A549 (cell line): ENCODE measurements around the gene NOS1.

Experiments
- EHF ChIP-seq: fragments of 250-450 bp; sonication (Bioruptor Pico); IDR thresholded peaks from 2 replicates; pipeline ENCODE4 v1.5.0; 2020; ENCODE audit warnings: mild to moderate bottlenecking
- JUN ChIP-seq, 2 experiments: fragments of >200 bp; sonication (Bioruptor Twin); formaldehyde crosslinking; IDR thresholded peaks; 2 replicates in 1 of 2; 3 replicates in 1 of 2; pipeline ENCODE4 v1.6.1; 2016 to 2017
- JUNB ChIP-seq: fragments of >200 bp; sonication (Bioruptor Twin); formaldehyde crosslinking; IDR thresholded peaks from 2 replicates; pipeline ENCODE4 v1.6.1; 2016
- POLR2A ChIP-seq: IDR thresholded peaks from 2 replicates; pipeline ENCODE4 v1.6.1; 2012; ENCODE audit warnings: mild to moderate bottlenecking, low read length
- RCOR1 ChIP-seq: fragments of 150-350 bp; IDR thresholded peaks from 2 replicates; pipeline ENCODE4 v1.6.1; 2014; ENCODE audit warnings: antibody characterized with exemption, low read length, low read depth
- SMC3 ChIP-seq: fragments of >200 bp; sonication (Bioruptor Twin); formaldehyde crosslinking; IDR thresholded peaks from 3 replicates; pipeline ENCODE4 v1.6.1; 2018; ENCODE audit warnings: inconsistent platforms
- TP53 ChIP-seq: fragments of 250-450 bp; sonication (Bioruptor Pico); IDR thresholded peaks from 2 replicates; pipeline ENCODE4 v1.5.0; 2021; ENCODE audit warnings: mild to moderate bottlenecking, moderate library complexity
- ZFP36 ChIP-seq: fragments of 450-650 bp; IDR thresholded peaks from 2 replicates; pipeline ENCODE4 v1.6.1; 2014; ENCODE audit warnings: borderline replicate concordance; ENCODE audit not compliant: partially characterized antibody
- TF ChIP-seq, protein P1 (sequence below): fragments of >200 bp; sonication (Bioruptor Twin); formaldehyde crosslinking; IDR thresholded peaks from 3 replicates; pipeline ENCODE4 v1.5.1; 2016
- TF ChIP-seq, protein P2 (sequence below): fragments of 200-600 bp; sonication (generic); IDR thresholded peaks from 2 replicates; pipeline ENCODE4 v1.6.1; 2016; ENCODE audit warnings: antibody characterized with exemption, mild to moderate bottlenecking, moderate library complexity
- TF ChIP-seq, protein P3 (sequence below): fragments of >200 bp; sonication (Bioruptor Twin); formaldehyde crosslinking; IDR thresholded peaks from 2 replicates; pipeline ENCODE4 v1.6.1; 2016
- TF ChIP-seq, protein P4 (sequence below): IDR thresholded peaks from 2 replicates; pipeline ENCODE4 v1.6.1; 2012

DNA sequence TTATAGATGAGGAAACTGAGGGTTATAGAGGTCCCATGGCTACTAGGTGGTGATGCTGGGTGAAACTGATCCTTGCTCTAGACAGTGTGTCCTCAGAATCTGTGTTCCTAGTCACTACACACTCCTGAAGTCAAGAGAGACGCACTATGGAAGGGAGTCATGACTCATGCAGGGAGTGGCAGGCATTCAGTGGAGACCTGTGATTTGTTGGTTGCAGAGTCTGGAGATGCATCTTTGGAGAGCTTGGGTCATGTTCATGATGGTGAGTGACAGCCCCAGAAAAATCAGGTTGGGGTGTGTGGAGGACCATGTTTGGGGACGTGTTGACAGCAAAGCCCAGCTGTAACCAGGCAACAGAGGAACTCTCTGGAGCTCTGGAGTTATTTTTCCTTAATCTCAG lies 133.2 kb downstream of the NOS1 start:
- TF ChIP-seq ZFP36, result no peak
- TF ChIP-seq, protein P1, sequence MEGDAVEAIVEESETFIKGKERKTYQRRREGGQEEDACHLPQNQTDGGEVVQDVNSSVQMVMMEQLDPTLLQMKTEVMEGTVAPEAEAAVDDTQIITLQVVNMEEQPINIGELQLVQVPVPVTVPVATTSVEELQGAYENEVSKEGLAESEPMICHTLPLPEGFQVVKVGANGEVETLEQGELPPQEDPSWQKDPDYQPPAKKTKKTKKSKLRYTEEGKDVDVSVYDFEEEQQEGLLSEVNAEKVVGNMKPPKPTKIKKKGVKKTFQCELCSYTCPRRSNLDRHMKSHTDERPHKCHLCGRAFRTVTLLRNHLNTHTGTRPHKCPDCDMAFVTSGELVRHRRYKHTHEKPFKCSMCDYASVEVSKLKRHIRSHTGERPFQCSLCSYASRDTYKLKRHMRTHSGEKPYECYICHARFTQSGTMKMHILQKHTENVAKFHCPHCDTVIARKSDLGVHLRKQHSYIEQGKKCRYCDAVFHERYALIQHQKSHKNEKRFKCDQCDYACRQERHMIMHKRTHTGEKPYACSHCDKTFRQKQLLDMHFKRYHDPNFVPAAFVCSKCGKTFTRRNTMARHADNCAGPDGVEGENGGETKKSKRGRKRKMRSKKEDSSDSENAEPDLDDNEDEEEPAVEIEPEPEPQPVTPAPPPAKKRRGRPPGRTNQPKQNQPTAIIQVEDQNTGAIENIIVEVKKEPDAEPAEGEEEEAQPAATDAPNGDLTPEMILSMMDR, result no peak
- no peak for TF ChIP-seq POLR2A
- TF ChIP-seq TP53, result no peak
- TF ChIP-seq SMC3, result no peak
- TF ChIP-seq JUN (IDR thresholded peaks at IDR 0.05), result no peak
- no peak for TF ChIP-seq EHF (CRISPR knock-in tag)
- no peak for TF ChIP-seq JUNB
- TF ChIP-seq, protein P2, sequence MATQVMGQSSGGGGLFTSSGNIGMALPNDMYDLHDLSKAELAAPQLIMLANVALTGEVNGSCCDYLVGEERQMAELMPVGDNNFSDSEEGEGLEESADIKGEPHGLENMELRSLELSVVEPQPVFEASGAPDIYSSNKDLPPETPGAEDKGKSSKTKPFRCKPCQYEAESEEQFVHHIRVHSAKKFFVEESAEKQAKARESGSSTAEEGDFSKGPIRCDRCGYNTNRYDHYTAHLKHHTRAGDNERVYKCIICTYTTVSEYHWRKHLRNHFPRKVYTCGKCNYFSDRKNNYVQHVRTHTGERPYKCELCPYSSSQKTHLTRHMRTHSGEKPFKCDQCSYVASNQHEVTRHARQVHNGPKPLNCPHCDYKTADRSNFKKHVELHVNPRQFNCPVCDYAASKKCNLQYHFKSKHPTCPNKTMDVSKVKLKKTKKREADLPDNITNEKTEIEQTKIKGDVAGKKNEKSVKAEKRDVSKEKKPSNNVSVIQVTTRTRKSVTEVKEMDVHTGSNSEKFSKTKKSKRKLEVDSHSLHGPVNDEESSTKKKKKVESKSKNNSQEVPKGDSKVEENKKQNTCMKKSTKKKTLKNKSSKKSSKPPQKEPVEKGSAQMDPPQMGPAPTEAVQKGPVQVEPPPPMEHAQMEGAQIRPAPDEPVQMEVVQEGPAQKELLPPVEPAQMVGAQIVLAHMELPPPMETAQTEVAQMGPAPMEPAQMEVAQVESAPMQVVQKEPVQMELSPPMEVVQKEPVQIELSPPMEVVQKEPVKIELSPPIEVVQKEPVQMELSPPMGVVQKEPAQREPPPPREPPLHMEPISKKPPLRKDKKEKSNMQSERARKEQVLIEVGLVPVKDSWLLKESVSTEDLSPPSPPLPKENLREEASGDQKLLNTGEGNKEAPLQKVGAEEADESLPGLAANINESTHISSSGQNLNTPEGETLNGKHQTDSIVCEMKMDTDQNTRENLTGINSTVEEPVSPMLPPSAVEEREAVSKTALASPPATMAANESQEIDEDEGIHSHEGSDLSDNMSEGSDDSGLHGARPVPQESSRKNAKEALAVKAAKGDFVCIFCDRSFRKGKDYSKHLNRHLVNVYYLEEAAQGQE, result no peak
- no peak for TF ChIP-seq RCOR1
- TF ChIP-seq, protein P3, sequence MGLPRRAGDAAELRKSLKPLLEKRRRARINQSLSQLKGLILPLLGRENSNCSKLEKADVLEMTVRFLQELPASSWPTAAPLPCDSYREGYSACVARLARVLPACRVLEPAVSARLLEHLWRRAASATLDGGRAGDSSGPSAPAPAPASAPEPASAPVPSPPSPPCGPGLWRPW, result no peak
- TF ChIP-seq, protein P4, sequence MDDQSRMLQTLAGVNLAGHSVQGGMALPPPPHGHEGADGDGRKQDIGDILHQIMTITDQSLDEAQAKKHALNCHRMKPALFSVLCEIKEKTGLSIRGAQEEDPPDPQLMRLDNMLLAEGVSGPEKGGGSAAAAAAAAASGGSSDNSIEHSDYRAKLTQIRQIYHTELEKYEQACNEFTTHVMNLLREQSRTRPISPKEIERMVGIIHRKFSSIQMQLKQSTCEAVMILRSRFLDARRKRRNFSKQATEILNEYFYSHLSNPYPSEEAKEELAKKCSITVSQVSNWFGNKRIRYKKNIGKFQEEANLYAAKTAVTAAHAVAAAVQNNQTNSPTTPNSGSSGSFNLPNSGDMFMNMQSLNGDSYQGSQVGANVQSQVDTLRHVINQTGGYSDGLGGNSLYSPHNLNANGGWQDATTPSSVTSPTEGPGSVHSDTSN, result no peak
